SK-N-SH (cell line): ENCODE results near the gene RS1. TPM values are rescaled to one million over a fixed set of nuclear protein-coding genes. Genes with fewer than 3 reads are reported as not detected.
A peak's percentile ranks its signal among the peaks of the same experiment; 100 is the strongest.

ENCODE experiments used
- CTCF ChIA-PET: fragments of 300-600, 350-600 bp; formaldehyde crosslinking; extraction: SDS; loops from one replicate; lab custom pipeline; 2021; lab: Yijun Ruan, JAX
- POLR2A ChIA-PET: fragments of 350-600 bp; sonication (Branson Sonifier 250); formaldehyde crosslinking; extraction: SDS; loops from one replicate; lab custom pipeline; 2020; ENCODE audit warnings: antibody characterized with exemption, inconsistent platforms; lab: Yijun Ruan, JAX
- DNase-seq: peaks from one replicate; pipeline ENCODE4 v3.0.0; 2012
- H2AFZ ChIP-seq: fragments of 200-600 bp; sonication (generic); 2 replicates; pipeline ENCODE4 v1.8.1; 2016; ENCODE audit warnings: antibody characterized with exemption, mild to moderate bottlenecking, low read depth
- H3F3A ChIP-seq: fragments of 200-600 bp; sonication (generic); replicated peaks from 2 replicates; pipeline ENCODE3; 2016; ENCODE audit warnings: antibody characterized with exemption, mild to moderate bottlenecking; ENCODE audit not compliant: insufficient read depth
- H3K27ac ChIP-seq, 2 experiments: fragments of 200-500 bp in 1 of 2; fragments of 200-600 bp in 1 of 2; sonication (Bioruptor generic) in 1 of 2; sonication (generic), shearing (Covaris generic) in 1 of 2; 2 replicates each; pipeline versions ENCODE4 v1.5.1 to v1.6.1; 2014 to 2016; ENCODE audit warnings: low read depth in 2 of 2, inconsistent platforms in 1 of 2, low read length in 1 of 2, mild to moderate bottlenecking in 1 of 2, mixed read lengths in 1 of 2
- H3K27me3 ChIP-seq: fragments of 200-600 bp; sonication (generic), shearing (Covaris generic); 2 replicates; pipeline ENCODE4 v1.6.1; 2016; ENCODE audit warnings: mixed run types; ENCODE audit not compliant: insufficient read depth
- H3K36me3 ChIP-seq, 2 experiments: fragments of 200-500 bp in 1 of 2; fragments of 200-600 bp in 1 of 2; sonication (Bioruptor generic) in 1 of 2; sonication (generic) in 1 of 2; replicated peaks in 1 of 2; 2 replicates each; pipeline versions ENCODE3 to v1.5.1; 2014 to 2016; ENCODE audit warnings: low read length in 1 of 2, mild to moderate bottlenecking in 1 of 2; ENCODE audit not compliant: insufficient read depth in 2 of 2, control insufficient read depth in 1 of 2
- H3K4me1 ChIP-seq, 2 experiments: fragments of 200-500 bp in 1 of 2; fragments of 200-600 bp in 1 of 2; sonication (Bioruptor generic) in 1 of 2; sonication (generic), shearing (Covaris generic) in 1 of 2; 2 replicates each; pipeline versions ENCODE4 v1.5.1 to v1.6.1; 2014 to 2016; ENCODE audit warnings: low read depth in 1 of 2, low read length in 1 of 2, mixed run types in 1 of 2; ENCODE audit not compliant: insufficient read depth in 2 of 2, control insufficient read depth in 1 of 2
- H3K4me2 ChIP-seq: fragments of 200-600 bp; sonication (generic), shearing (Covaris generic); 2 replicates; pipeline ENCODE4 v1.6.1; 2017; ENCODE audit warnings: mixed run types
- H3K4me3 ChIP-seq, 2 experiments: fragments of 200-500 bp in 1 of 2; fragments of 200-600 bp in 1 of 2; sonication (Bioruptor generic) in 1 of 2; sonication (generic), shearing (Covaris generic) in 1 of 2; 2 replicates each; pipeline versions ENCODE4 v1.5.1 to v1.8.1; 2014 to 2016; ENCODE audit warnings: low read depth in 2 of 2, inconsistent platforms in 1 of 2, low read length in 1 of 2, mild to moderate bottlenecking in 1 of 2, mixed read lengths in 1 of 2, moderate library complexity in 1 of 2
- H3K79me2 ChIP-seq: fragments of 200-600 bp; sonication (generic); 2 replicates; pipeline ENCODE4 v1.8.1; 2017; ENCODE audit warnings: mild to moderate bottlenecking; ENCODE audit not compliant: insufficient read depth
- H3K9ac ChIP-seq: fragments of 200-600 bp; sonication (generic); 2 replicates; pipeline ENCODE4 v1.6.1; 2017; ENCODE audit warnings: mixed run types
- H3K9me2 ChIP-seq: fragments of 200-600 bp; sonication (generic); 2 replicates; pipeline ENCODE4 v1.6.1; 2017; ENCODE audit warnings: mixed run types
- H3K9me3 ChIP-seq: fragments of 200-600 bp; sonication (generic); 2 replicates; pipeline ENCODE4 v1.6.1; 2017; ENCODE audit warnings: mixed run types, mild to moderate bottlenecking, moderate library complexity
- H4K20me1 ChIP-seq: fragments of 200-600 bp; sonication (generic); 2 replicates; pipeline ENCODE4 v1.6.1; 2017; ENCODE audit warnings: mild to moderate bottlenecking, mixed run types; ENCODE audit not compliant: insufficient read depth
- CHD2 ChIP-seq: fragments of 150-350 bp; IDR thresholded peaks from 2 replicates; pipeline ENCODE4 v1.6.1; 2018; ENCODE audit warnings: low read length; ENCODE audit not compliant: partially characterized antibody
- ELF1 ChIP-seq: IDR thresholded peaks from 2 replicates; pipeline ENCODE4 v1.4.0; 2012
- EZH2phosphoT487 ChIP-seq: fragments of 200-600 bp; sonication (generic); IDR thresholded peaks from 2 replicates; pipeline ENCODE4 v1.6.1; 2017; ENCODE audit warnings: low read depth, mixed run types, mild to moderate bottlenecking, antibody characterized with exemption, moderate library complexity, borderline replicate concordance
- FOSL2 ChIP-seq: IDR thresholded peaks from 2 replicates; pipeline ENCODE4 v1.4.0; 2012; ENCODE audit warnings: low read depth, mild to moderate bottlenecking, moderate library complexity, borderline replicate concordance
- FOXJ3 ChIP-seq: sonication (generic); formaldehyde crosslinking; IDR thresholded peaks from 2 replicates; pipeline ENCODE4 v1.5.1; 2020; ENCODE audit warnings: mild to moderate bottlenecking, missing genetic modification reagents
- GABPA ChIP-seq: IDR thresholded peaks from 2 replicates; pipeline ENCODE4 v1.4.0; 2012; ENCODE audit warnings: low read depth, mild to moderate bottlenecking
- GATA2 ChIP-seq: sonication (generic); formaldehyde crosslinking; IDR thresholded peaks from 2 replicates; pipeline ENCODE4 v1.5.0; 2020; ENCODE audit warnings: mild to moderate bottlenecking, missing genetic modification reagents
- JUND ChIP-seq: IDR thresholded peaks from 2 replicates; pipeline ENCODE4 v1.4.0; 2012
- MXI1 ChIP-seq: IDR thresholded peaks from 2 replicates; pipeline ENCODE4 v1.6.1; 2012; ENCODE audit warnings: mild to moderate bottlenecking, low read depth, low read length, improper control_type of control experiment
- NFIC ChIP-seq: IDR thresholded peaks from 2 replicates; pipeline ENCODE4 v1.4.0; 2012; ENCODE audit warnings: borderline replicate concordance
- POLR2AphosphoS5 ChIP-seq: IDR thresholded peaks from 2 replicates; pipeline ENCODE4 v1.6.1; 2012; ENCODE audit warnings: low read depth, low read length
- RAD21 ChIP-seq: IDR thresholded peaks from 2 replicates; pipeline ENCODE4 v1.6.1; 2012; ENCODE audit warnings: mild to moderate bottlenecking, low read length
- RCOR1 ChIP-seq: fragments of 150-350 bp; IDR thresholded peaks from 2 replicates; pipeline ENCODE4 v1.6.1; 2017; ENCODE audit warnings: antibody characterized with exemption, low read length
- RFX5 ChIP-seq: IDR thresholded peaks from 2 replicates; pipeline ENCODE4 v1.6.1; 2012; ENCODE audit warnings: mild to moderate bottlenecking, improper control_type of control experiment, low read length
- RXRA ChIP-seq: IDR thresholded peaks from 2 replicates; pipeline ENCODE4 v1.4.0; 2012; ENCODE audit warnings: low read depth, mild to moderate bottlenecking, borderline replicate concordance
- SIN3A ChIP-seq: IDR thresholded peaks from 2 replicates; pipeline ENCODE4 v1.6.1; 2012; ENCODE audit warnings: low read depth, mild to moderate bottlenecking, low read length, moderate library complexity, borderline replicate concordance
- TAF1 ChIP-seq: IDR thresholded peaks from 2 replicates; pipeline ENCODE4 v1.6.1; 2012; ENCODE audit warnings: low read depth, mild to moderate bottlenecking, low read length, moderate library complexity, borderline replicate concordance
- TCF12 ChIP-seq: IDR thresholded peaks from 2 replicates; pipeline ENCODE4 v1.4.0; 2012
- WGBS: methylation state at CpG from one replicate; pipeline ENCODE4 v1.1.6; 2017; ENCODE audit warnings: low lambda C conversion rate; 5-methylcytosine and 5-hydroxymethylcytosine counted together
- polyA plus RNA-seq, 3 experiments: library from polyadenylated mRNA; depleted of rRNA; stranded (reverse); fragments of >200 nt; gene quantifications; 2 replicates each; pipeline ENCODE4 v1.2.3, GENCODE V29; 2012
- TF ChIP-seq, protein P1 (sequence below): fragments of 150-350 bp; IDR thresholded peaks from 2 replicates; pipeline ENCODE4 v1.6.1; 2016; ENCODE audit warnings: mild to moderate bottlenecking, low read depth, low read length
- TF ChIP-seq, protein P2 (sequence below): fragments of 200-600 bp; sonication (generic); IDR thresholded peaks from 2 replicates; pipeline ENCODE4 v1.6.1; 2017; ENCODE audit warnings: antibody characterized with exemption, mild to moderate bottlenecking, moderate library complexity
- TF ChIP-seq, protein P3 (sequence below): fragments of 150-350 bp; IDR thresholded peaks from 2 replicates; pipeline ENCODE4 v1.6.1; 2017; ENCODE audit warnings: antibody characterized with exemption, low read length, low read depth, borderline replicate concordance
- TF ChIP-seq, protein P4 (sequence below): IDR thresholded peaks from 2 replicates; pipeline ENCODE4 v1.6.1; 2012; ENCODE audit warnings: mild to moderate bottlenecking, low read depth, low read length, moderate library complexity
- TF ChIP-seq, protein P5 (sequence below): IDR thresholded peaks from 2 replicates; pipeline ENCODE4 v1.4.0; 2012; ENCODE audit warnings: low read depth
- TF ChIP-seq, protein P6 (sequence below): IDR thresholded peaks from 2 replicates; pipeline ENCODE4; 2012

The RS1 gene
- polyA plus RNA-seq, 1 of the 3 experiments (the other 2 are of a cell fraction), result not detected

DNA sequence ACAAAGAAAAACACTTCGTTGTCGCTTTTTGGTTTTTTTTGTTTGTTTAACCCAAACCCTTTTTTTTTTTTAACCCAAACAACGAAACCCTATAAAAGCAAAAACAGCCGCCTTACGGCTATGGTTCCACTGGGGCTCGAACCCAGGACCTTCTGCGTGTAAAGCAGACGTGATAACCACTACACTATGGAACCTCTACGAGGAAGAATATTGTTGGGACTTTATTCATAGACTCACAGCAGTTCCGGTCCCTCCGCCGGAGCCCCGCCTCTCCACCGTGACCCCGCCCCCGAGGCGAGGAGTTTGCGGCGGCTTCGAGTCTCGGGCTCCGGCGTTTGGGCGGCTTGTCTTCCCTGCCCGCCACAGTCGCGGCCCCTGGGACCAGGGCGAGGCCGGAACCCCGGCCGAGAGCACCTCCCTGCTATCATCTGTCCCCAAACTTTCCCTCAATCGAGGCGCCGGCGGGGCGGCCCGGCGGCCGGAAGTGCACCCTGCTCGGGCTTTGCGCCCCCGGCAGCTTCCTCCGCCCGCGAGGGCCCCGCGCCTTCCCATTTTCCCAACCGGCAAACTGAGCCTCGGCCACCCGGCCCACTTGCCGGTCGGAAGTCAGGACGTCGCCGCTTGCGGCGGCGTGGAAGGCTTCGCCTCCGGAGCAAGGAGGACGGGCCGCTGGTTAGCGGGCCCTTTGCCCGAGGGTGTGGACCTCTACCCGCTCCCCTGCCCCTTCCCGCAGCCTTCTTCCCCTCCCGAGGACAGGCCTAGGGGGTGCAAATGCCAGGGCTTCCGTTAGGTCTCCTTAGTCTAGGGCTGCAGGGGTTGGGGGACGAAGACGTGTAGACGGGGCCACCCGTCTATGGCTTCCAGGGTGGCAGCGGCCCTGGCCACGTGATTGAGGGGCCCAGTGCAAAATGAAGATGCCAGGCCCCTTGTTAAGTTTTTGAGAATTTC is 3.2 kb upstream of the RS1 start:
- Histone ChIP-seq H3K4me3 (peak overlapping the region; percentile 68 to 73), H3F3A (no peaks in the 10 kb centered on the region), H3K79me2 (no peaks in the 10 kb centered on the region), H3K27me3 (no peaks in the 10 kb centered on the region), H2AFZ (peak overlapping the region; percentile 94), H3K27ac (peak overlapping the region; percentile 60 to 85), H3K9ac (peak overlapping the region; percentile 88), H4K20me1 (no peaks in the 10 kb centered on the region), H3K4me2 (peak overlapping the region; percentile 92), H3K36me3 (no peaks in the 10 kb centered on the region), H3K9me2 (no peaks in the 10 kb centered on the region), H3K4me1 (peaks cover 0 to 11% of the 10 kb centered on the region in 2 experiments; a peak in 2 of 4 replicates), H3K9me3 (no peaks in the 10 kb centered on the region)
- peak; percentile 96 for DNase-seq
- POLR2A ChIA-PET, result interaction anchor here (0.6 to 1.2 kb wide), 2 partner anchors 13 to 94 kb away, joined by 3 read pairs; no protein-coding TSS in a partner anchor
- CTCF ChIA-PET, result interaction anchor here (0.9 kb wide), 1 partner anchor 15 kb away, joined by 3 read pairs; no protein-coding TSS in a partner anchor
- 9% methylated on average over 27 of the region's 74 CpGs for WGBS
- TF ChIP-seq TCF12 (no peak), NFIC (no peak), CHD2 (peak; percentile 66), JUND (no peak), RCOR1 (0 out of 2 replicates have a peak, but pooled peaks have one; percentile 7), RFX5 (no peak), GATA2 (CRISPR knock-in tag) (no peak), POLR2AphosphoS5 (no peak), FOXJ3 (CRISPR knock-in tag) (no peak), TAF1 (no peak), RAD21 (no peak), RXRA (no peak), SIN3A (no peak), FOSL2 (peak; percentile 77), MXI1 (peak; percentile 6; the same call in 1 of the 2 replicates), EZH2phosphoT487 (no peak), GABPA (peak; percentile 66; the same call in 1 of the 2 replicates), ELF1 (no peak)
- TF ChIP-seq, protein P1, sequence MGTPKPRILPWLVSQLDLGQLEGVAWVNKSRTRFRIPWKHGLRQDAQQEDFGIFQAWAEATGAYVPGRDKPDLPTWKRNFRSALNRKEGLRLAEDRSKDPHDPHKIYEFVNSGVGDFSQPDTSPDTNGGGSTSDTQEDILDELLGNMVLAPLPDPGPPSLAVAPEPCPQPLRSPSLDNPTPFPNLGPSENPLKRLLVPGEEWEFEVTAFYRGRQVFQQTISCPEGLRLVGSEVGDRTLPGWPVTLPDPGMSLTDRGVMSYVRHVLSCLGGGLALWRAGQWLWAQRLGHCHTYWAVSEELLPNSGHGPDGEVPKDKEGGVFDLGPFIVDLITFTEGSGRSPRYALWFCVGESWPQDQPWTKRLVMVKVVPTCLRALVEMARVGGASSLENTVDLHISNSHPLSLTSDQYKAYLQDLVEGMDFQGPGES, result no peak
- TF ChIP-seq, protein P2, sequence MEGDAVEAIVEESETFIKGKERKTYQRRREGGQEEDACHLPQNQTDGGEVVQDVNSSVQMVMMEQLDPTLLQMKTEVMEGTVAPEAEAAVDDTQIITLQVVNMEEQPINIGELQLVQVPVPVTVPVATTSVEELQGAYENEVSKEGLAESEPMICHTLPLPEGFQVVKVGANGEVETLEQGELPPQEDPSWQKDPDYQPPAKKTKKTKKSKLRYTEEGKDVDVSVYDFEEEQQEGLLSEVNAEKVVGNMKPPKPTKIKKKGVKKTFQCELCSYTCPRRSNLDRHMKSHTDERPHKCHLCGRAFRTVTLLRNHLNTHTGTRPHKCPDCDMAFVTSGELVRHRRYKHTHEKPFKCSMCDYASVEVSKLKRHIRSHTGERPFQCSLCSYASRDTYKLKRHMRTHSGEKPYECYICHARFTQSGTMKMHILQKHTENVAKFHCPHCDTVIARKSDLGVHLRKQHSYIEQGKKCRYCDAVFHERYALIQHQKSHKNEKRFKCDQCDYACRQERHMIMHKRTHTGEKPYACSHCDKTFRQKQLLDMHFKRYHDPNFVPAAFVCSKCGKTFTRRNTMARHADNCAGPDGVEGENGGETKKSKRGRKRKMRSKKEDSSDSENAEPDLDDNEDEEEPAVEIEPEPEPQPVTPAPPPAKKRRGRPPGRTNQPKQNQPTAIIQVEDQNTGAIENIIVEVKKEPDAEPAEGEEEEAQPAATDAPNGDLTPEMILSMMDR, result no peak
- TF ChIP-seq, protein P3, sequence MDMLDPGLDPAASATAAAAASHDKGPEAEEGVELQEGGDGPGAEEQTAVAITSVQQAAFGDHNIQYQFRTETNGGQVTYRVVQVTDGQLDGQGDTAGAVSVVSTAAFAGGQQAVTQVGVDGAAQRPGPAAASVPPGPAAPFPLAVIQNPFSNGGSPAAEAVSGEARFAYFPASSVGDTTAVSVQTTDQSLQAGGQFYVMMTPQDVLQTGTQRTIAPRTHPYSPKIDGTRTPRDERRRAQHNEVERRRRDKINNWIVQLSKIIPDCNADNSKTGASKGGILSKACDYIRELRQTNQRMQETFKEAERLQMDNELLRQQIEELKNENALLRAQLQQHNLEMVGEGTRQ, result no peak
- TF ChIP-seq, protein P4, sequence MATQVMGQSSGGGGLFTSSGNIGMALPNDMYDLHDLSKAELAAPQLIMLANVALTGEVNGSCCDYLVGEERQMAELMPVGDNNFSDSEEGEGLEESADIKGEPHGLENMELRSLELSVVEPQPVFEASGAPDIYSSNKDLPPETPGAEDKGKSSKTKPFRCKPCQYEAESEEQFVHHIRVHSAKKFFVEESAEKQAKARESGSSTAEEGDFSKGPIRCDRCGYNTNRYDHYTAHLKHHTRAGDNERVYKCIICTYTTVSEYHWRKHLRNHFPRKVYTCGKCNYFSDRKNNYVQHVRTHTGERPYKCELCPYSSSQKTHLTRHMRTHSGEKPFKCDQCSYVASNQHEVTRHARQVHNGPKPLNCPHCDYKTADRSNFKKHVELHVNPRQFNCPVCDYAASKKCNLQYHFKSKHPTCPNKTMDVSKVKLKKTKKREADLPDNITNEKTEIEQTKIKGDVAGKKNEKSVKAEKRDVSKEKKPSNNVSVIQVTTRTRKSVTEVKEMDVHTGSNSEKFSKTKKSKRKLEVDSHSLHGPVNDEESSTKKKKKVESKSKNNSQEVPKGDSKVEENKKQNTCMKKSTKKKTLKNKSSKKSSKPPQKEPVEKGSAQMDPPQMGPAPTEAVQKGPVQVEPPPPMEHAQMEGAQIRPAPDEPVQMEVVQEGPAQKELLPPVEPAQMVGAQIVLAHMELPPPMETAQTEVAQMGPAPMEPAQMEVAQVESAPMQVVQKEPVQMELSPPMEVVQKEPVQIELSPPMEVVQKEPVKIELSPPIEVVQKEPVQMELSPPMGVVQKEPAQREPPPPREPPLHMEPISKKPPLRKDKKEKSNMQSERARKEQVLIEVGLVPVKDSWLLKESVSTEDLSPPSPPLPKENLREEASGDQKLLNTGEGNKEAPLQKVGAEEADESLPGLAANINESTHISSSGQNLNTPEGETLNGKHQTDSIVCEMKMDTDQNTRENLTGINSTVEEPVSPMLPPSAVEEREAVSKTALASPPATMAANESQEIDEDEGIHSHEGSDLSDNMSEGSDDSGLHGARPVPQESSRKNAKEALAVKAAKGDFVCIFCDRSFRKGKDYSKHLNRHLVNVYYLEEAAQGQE, result peak; percentile 74
- TF ChIP-seq, protein P5, sequence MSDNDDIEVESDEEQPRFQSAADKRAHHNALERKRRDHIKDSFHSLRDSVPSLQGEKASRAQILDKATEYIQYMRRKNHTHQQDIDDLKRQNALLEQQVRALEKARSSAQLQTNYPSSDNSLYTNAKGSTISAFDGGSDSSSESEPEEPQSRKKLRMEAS, result no peak
- TF ChIP-seq, protein P6, sequence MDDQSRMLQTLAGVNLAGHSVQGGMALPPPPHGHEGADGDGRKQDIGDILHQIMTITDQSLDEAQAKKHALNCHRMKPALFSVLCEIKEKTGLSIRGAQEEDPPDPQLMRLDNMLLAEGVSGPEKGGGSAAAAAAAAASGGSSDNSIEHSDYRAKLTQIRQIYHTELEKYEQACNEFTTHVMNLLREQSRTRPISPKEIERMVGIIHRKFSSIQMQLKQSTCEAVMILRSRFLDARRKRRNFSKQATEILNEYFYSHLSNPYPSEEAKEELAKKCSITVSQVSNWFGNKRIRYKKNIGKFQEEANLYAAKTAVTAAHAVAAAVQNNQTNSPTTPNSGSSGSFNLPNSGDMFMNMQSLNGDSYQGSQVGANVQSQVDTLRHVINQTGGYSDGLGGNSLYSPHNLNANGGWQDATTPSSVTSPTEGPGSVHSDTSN, result no peak
